Ectodermal cell (in vitro differentiated cells): ENCODE results near the gene ANXA6.

Experiments
- H3K27ac ChIP-seq: 2 replicates; pipeline ENCODE4 v1.7.0; 2013; ENCODE audit warnings: mild to moderate bottlenecking, low read depth, low read length; ENCODE audit not compliant: insufficient read depth, poor library complexity, severe bottlenecking
- H3K27me3 ChIP-seq: 2 replicates; pipeline ENCODE4 v1.7.0; 2013; ENCODE audit warnings: mild to moderate bottlenecking, low read length; ENCODE audit not compliant: insufficient read depth, control insufficient read depth, poor library complexity, severe bottlenecking
- H3K36me3 ChIP-seq: one replicate; pipeline ENCODE4 v1.7.0; 2013; ENCODE audit warnings: low read length; ENCODE audit not compliant: control insufficient read depth, insufficient read depth
- H3K4me1 ChIP-seq: one replicate; pipeline ENCODE4 v1.7.0; 2013; ENCODE audit warnings: low read length; ENCODE audit not compliant: control insufficient read depth, insufficient read depth
- H3K4me3 ChIP-seq: 2 replicates; pipeline ENCODE4 v1.7.0; 2013; ENCODE audit warnings: low read depth, low read length, control low read depth; ENCODE audit not compliant: insufficient read depth
- H3K9me3 ChIP-seq: 2 replicates; pipeline ENCODE4 v1.7.0; 2013; ENCODE audit warnings: mild to moderate bottlenecking, low read length, moderate library complexity; ENCODE audit not compliant: control insufficient read depth
- WGBS, 2 experiments: methylation state at CpG; one replicate each; pipeline ENCODE4 v1.1.7; 2013; ENCODE audit warnings: missing lambda C conversion rate in 2 of 2; 5-methylcytosine and 5-hydroxymethylcytosine counted together

ANXA6 gene

DNA sequence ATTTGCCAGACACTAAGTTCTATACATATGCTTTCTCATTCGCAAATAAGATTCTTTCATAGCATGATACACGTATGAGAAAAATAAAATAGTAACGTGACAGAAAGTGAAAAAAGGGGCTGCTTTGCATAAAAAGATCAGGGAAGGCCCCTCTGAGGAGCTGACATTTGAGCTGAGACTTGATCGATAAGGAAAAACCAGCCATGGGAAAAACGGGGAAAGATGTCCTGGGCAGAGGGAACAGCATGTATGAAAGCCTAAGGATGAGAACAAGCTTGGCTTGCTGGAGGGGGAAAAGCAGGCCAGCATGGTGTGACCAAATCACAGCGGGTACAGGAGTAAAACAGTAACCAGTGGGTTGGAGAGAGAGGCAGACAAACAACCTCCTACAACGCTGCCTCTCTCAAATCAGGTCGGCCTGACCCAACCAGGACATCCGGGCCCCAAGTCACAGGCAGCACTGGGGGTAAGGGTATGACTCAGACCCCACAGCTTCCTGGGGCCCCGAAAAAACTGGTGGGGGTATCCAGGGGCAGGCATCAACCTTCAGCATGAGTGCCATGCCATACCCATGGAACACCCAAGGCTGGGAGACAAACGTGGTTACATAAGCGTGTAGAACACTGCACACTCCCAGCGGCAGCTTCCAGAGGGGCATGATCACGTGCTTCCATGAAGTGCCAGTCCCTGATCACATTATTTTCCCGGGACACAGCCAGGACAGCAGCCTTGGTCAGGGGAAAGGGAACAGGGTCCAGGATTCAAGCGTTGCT, 78.9 kb downstream of the ANXA6 start:
- no peaks in the 10 kb centered on the region for H3K9me3 ChIP-seq
- 93% methylated on average over 16 of the region's 16 CpGs for WGBS, 2 experiments
- H3K4me1 ChIP-seq, result no peaks in the 10 kb centered on the region
- H3K36me3 ChIP-seq, result no peaks in the 10 kb centered on the region
- no peaks in the 10 kb centered on the region for H3K27me3 ChIP-seq
- no peak overlapping the region for H3K27ac ChIP-seq
- H3K4me3 ChIP-seq, result no peak overlapping the region

- Histone ChIP-seq H3K27ac (no peak overlapping the region), H3K4me3 (no peak overlapping the region), H3K9me3 (no peaks in the 10 kb centered on the region), H3K36me3 (no peaks in the 10 kb centered on the region), H3K4me1 (no peaks in the 10 kb centered on the region), H3K27me3 (no peaks in the 10 kb centered on the region)
- 90 to 95% methylated on average over 3 of the region's 3 CpGs for WGBS, 2 experiments
Observed at GRCh38 chr5:151077967-151078366, 79.6 kb downstream of the ANXA6 start.

DNA sequence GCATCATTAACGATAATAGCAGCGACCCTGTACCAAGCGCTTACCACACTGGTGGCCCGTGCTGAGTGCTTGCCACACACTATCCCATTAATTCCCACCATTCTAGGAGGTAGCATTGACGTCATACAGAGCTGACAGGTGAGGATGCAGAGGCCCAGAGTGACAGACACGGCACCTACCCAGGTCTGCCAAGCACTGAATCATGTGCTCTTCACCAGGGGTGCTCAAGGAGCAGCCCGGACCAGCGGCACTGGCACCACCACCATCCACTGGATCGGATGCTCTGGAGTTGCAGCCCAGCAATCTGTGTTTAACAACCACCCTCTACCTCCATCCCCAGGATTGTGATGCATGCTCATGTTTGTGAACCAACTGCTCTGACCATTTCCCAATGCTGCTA, 80.2 kb downstream of the ANXA6 start:
- Histone ChIP-seq H3K27me3 (no peaks in the 10 kb centered on the region), H3K4me1 (no peaks in the 10 kb centered on the region), H3K27ac (no peak overlapping the region), H3K36me3 (no peaks in the 10 kb centered on the region), H3K9me3 (no peaks in the 10 kb centered on the region), H3K4me3 (no peak overlapping the region)
- WGBS, 2 experiments, result 94 to 95% methylated on average over 9 of the region's 9 CpGs

DNA sequence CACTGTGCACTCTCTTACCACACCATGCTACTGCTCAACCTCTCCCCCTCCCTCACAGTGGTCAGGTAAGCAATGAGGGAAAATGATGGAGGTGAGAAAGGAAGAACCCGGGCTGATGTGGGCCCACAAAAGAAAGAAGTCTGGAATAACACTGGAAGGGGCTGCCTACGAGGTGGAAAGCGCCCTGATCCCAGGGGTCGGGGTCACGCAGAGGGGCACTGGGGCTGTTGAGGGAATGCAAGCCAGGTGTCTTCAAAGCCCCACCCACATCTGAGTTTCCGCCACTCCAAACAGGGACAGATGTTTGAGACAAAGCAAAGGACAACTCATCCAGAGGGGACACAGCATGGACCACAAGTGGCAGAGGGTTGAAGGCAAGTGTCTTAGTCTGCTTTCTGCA, 81.0 kb downstream of the ANXA6 start:
- no peak overlapping the region for H3K27ac ChIP-seq

DNA sequence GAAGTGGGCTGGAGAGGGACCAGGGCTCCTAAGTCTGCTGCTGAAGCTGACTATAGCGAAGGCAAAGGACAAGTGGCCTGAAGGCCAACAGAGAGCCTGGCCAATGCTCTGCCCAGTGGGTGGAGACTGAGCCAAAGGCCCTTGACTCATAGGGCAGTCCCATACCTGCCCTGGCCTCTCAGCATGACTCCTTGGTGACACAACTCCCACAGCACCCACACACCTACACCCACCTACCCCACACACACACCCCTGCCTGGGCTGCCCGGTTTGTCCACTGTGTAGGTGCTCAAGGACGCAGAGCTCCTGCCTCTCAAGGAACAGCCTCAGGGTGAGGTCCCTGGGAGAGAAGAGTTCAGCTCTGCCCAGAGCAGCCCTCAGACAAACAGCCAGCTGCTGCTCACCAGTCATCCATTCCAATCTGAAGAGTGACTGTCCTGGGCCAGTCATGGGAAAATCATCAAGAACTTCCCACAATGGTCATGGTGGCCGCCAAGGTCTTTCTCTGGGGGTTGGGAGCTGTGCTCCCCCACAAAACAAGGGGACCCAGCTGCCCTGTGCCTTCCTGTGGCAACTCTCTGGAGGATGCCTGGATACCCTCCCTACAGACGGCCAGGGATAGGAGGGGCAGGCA, 81.8 kb downstream of the ANXA6 start:
- Histone ChIP-seq H3K36me3 (no peaks in the 10 kb centered on the region), H3K27me3 (no peaks in the 10 kb centered on the region), H3K27ac (no peak overlapping the region), H3K4me1 (no peaks in the 10 kb centered on the region), H3K9me3 (no peaks in the 10 kb centered on the region), H3K4me3 (no peak overlapping the region)
- 90 to 92% methylated on average over 5 of the region's 5 CpGs for WGBS, 2 experiments

More for the DNA sequence above, 81.0 kb downstream of the ANXA6 start:
- no peaks in the 10 kb centered on the region for H3K9me3 ChIP-seq
- no peaks in the 10 kb centered on the region for H3K4me1 ChIP-seq
- 90 to 91% methylated on average over 6 of the region's 6 CpGs for WGBS, 2 experiments
- H3K4me3 ChIP-seq, result no peak overlapping the region
- H3K36me3 ChIP-seq, result no peaks in the 10 kb centered on the region
- no peaks in the 10 kb centered on the region for H3K27me3 ChIP-seq

- Histone ChIP-seq H3K4me1 (no peaks in the 10 kb centered on the region), H3K4me3 (no peak overlapping the region), H3K9me3 (no peaks in the 10 kb centered on the region), H3K27me3 (no peaks in the 10 kb centered on the region), H3K36me3 (no peaks in the 10 kb centered on the region), H3K27ac (no peak overlapping the region)
- WGBS, 2 experiments, result 89 to 91% methylated on average over 2 of the region's 2 CpGs
Observed at GRCh38 chr5:151074557-151074956, 83.0 kb downstream of the ANXA6 start.

GRCh38 chr5:151073280-151073679, 84.3 kb downstream of the ANXA6 start:
- 89 to 94% methylated on average over 2 of the region's 2 CpGs for WGBS, 2 experiments
- no peaks in the 10 kb centered on the region for H3K9me3 ChIP-seq
- H3K4me3 ChIP-seq, result no peak overlapping the region
- no peaks in the 10 kb centered on the region for H3K27me3 ChIP-seq
- peaks cover 4% of the 10 kb centered on the region for H3K4me1 ChIP-seq
- no peaks in the 10 kb centered on the region for H3K36me3 ChIP-seq
- H3K27ac ChIP-seq, result no peak overlapping the region

DNA sequence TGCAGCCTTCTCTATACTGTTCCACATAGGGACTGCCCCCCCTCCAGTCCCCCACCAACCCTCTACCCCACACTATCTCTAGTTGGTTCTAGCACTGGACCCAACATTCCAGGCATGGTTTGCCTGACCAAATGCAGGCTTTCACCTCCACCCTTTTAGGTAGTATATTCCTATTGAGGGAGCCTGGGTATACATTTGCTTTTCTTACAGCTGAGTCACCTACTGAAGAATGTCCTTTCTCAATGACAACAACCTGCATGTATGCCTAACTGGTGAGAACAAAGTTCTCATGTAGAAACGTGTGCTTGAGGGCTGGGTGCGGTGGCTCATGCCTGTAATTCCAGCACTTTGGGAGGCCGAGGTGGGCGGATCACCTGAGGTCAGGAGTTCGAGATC, 85.0 kb downstream of the ANXA6 start:
- no peaks in the 10 kb centered on the region for H3K27me3 ChIP-seq
- H3K9me3 ChIP-seq, result no peaks in the 10 kb centered on the region
- no peak overlapping the region for H3K4me3 ChIP-seq
- WGBS, 2 experiments, result 90 to 93% methylated on average over 5 of the region's 5 CpGs
- H3K27ac ChIP-seq, result no peak overlapping the region
- peaks cover 4% of the 10 kb centered on the region for H3K4me1 ChIP-seq
- no peaks in the 10 kb centered on the region for H3K36me3 ChIP-seq

DNA sequence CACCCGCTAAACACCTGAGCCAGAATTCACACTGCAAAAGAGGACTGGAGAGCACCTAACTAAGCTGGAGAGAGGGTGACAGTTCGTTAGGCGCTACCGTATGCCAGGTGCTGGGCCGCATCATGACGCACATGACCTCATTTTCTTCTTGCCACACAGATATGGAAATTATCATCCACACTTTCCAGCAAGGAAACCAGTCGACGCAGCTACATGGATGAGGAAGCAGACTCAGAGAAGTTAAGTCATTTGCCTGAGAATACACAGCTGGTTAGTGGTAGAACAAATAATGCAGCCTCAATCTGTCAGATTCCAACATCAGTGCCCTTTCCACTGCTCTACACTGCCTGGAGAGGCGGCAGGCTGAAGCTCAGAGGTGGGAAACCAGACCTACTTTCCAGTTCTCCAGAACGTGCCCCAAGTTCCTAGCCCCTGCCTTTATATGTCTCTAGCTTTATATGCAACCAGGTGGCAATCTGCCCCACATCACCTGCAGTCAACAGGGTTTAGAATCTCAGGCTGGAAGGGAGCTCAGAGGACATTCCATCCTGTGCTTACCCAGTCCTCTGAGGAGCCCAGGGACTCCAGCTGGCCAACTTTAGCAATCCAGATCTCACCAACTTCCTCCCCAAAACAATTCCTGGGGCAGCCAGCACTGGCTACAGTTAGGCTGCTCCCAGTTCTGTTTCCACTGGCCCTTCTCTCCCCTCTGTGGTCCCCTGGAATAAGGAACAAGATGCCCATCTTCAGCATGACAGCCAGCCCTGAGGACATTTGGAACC, 85.5 kb downstream of the ANXA6 start:
- no peaks in the 10 kb centered on the region for H3K36me3 ChIP-seq
- no peaks in the 10 kb centered on the region for H3K27me3 ChIP-seq
- WGBS, 2 experiments, result 91 to 95% methylated on average over 10 of the region's 10 CpGs
- H3K4me3 ChIP-seq, result no peak overlapping the region
- H3K9me3 ChIP-seq, result no peaks in the 10 kb centered on the region
- peaks cover 4% of the 10 kb centered on the region for H3K4me1 ChIP-seq
- H3K27ac ChIP-seq, result no peak overlapping the region

DNA sequence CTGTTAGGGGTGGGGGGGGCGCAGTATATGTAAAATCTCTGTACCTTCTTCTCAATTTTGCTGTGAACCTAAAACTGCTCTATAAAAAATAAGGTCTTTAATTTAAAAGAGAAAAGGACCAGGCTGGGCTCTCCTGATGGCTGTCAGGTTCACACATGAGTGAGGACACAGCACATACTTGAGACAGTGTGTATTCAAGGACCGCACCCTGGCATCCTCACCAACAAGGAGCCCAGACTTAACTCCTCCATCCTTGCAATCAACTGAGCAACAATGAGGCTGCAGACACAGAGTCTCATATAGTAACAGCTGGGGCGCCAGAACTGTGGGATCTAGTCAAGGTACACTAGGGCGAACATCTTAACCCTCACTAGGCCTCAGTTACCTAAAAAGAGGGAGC, 86.6 kb downstream of the ANXA6 start:
- H3K36me3 ChIP-seq, result no peaks in the 10 kb centered on the region
- no peaks in the 10 kb centered on the region for H3K27me3 ChIP-seq
- H3K27ac ChIP-seq, result no peak overlapping the region
- no peaks in the 10 kb centered on the region for H3K9me3 ChIP-seq
- WGBS, 2 experiments, result 91 to 92% methylated on average over 3 to 4 of the region's 4 CpGs
- no peak overlapping the region for H3K4me3 ChIP-seq
- peaks cover 4% of the 10 kb centered on the region for H3K4me1 ChIP-seq
